H1 (cell line): Measurements from ENCODE around the gene ANXA3. TPM values are rescaled to one million over a fixed set of nuclear protein-coding genes. Genes with fewer than 3 reads are reported as not detected.

Experiments used
- CTCF ChIA-PET: fragments of 300-600 bp; sonication (Branson Sonifier 250); formaldehyde crosslinking; loops from one replicate; lab custom pipeline; 2021; ENCODE audit not compliant: partially characterized antibody; lab: Charles Lee
- POLR2A ChIA-PET: fragments of 300-600 bp; sonication (Branson Sonifier 250); formaldehyde crosslinking; loops from one replicate; lab custom pipeline; 2021; ENCODE audit warnings: inconsistent platforms; ENCODE audit not compliant: partially characterized antibody; lab: Charles Lee
- DNase-seq, 2 experiments: peaks; one replicate each; pipeline versions ENCODE4 v3.0.0 to v3.0.0-alpha.2; 2010 to 2022; ENCODE audit warnings: low spot score in 2 of 2, low read depth in 1 of 2, mixed read lengths in 1 of 2
- FAIRE-seq: peaks from 2 replicates; lab custom pipeline; 2011; peaks lifted over from hg19 to GRCh38; lab: Jason Lieb, UNC
- H2AFZ ChIP-seq: 2 replicates; pipeline ENCODE4 v1.8.1; 2012; ENCODE audit warnings: low read length, inconsistent platforms
- H2AK5ac ChIP-seq: 2 replicates; pipeline ENCODE4 v1.6.1; 2013; ENCODE audit warnings: low read depth, low read length
- H2BK120ac ChIP-seq: replicated peaks from 2 replicates; pipeline ENCODE3; 2013; ENCODE audit warnings: low read depth, low read length, inconsistent platforms
- H2BK12ac ChIP-seq: 2 replicates; pipeline ENCODE4 v1.6.1; 2013; ENCODE audit warnings: low read depth, low read length
- H2BK15ac ChIP-seq: 2 replicates; pipeline ENCODE4 v1.6.1; 2013; ENCODE audit warnings: low read length
- H2BK20ac ChIP-seq: 2 replicates; pipeline ENCODE4 v1.6.1; 2013; ENCODE audit warnings: low read length
- H2BK5ac ChIP-seq: 2 replicates; pipeline ENCODE4 v1.6.1; 2013; ENCODE audit warnings: low read depth, low read length
- H3K14ac ChIP-seq: 2 replicates; pipeline ENCODE4 v1.6.1; 2013; ENCODE audit warnings: inconsistent platforms; ENCODE audit not compliant: insufficient read length
- H3K18ac ChIP-seq: 2 replicates; pipeline ENCODE4 v1.6.1; 2013; ENCODE audit warnings: low read length; ENCODE audit errors: extremely low read depth
- H3K23ac ChIP-seq: 2 replicates; pipeline ENCODE4 v1.6.1; 2013; ENCODE audit warnings: inconsistent platforms; ENCODE audit not compliant: insufficient read length
- H3K23me2 ChIP-seq: 2 replicates; pipeline ENCODE4 v1.6.1; 2013; ENCODE audit warnings: low read depth, low read length
- H3K27ac ChIP-seq: 2 replicates; pipeline ENCODE4 v1.6.1; 2011; ENCODE audit warnings: low read depth, low read length, inconsistent platforms
- H3K27me3 ChIP-seq, 4 experiments: replicated peaks in 1 of 4; 1 replicate in 1 of 4; 2 replicates in 3 of 4; pipeline versions ENCODE4 v1.6.1 to v1.8.1; 2011 to 2013; ENCODE audit warnings: low read length in 3 of 4, mild to moderate bottlenecking in 3 of 4, inconsistent platforms in 2 of 4, mixed read lengths in 2 of 4, moderate library complexity in 1 of 4; ENCODE audit not compliant: control insufficient read depth in 3 of 4, insufficient read depth in 3 of 4; ENCODE audit errors: extremely low read depth in 1 of 4
- H3K36me3 ChIP-seq, 4 experiments: 2 replicates each; pipeline versions ENCODE4 v1.6.1 to v1.8.1; 2011 to 2013; ENCODE audit warnings: mild to moderate bottlenecking in 4 of 4, low read length in 3 of 4, moderate library complexity in 2 of 4, control low read depth in 1 of 4, inconsistent platforms in 1 of 4; ENCODE audit not compliant: insufficient read depth in 4 of 4, control insufficient read depth in 2 of 4
- H3K4ac ChIP-seq: replicated peaks from 2 replicates; pipeline ENCODE3; 2013; ENCODE audit warnings: low read length, low read depth, mixed read lengths, inconsistent platforms; ENCODE audit not compliant: insufficient read length
- H3K4me1 ChIP-seq, 4 experiments: replicated peaks in 1 of 4; 1 replicate in 1 of 4; 2 replicates in 3 of 4; pipeline versions ENCODE4 v1.6.1 to v1.8.1; 2011 to 2013; ENCODE audit warnings: low read length in 3 of 4, inconsistent platforms in 2 of 4, mixed read lengths in 1 of 4; ENCODE audit not compliant: insufficient read depth in 4 of 4, control insufficient read depth in 3 of 4
- H3K4me2 ChIP-seq, 2 experiments: 2 replicates each; pipeline versions ENCODE4 v1.6.1 to v1.8.1; 2011 to 2013; ENCODE audit warnings: low read depth in 2 of 2, low read length in 2 of 2, control low read depth in 1 of 2, inconsistent platforms in 1 of 2, mild to moderate bottlenecking in 1 of 2; ENCODE audit not compliant: insufficient read depth in 1 of 2
- H3K4me3 ChIP-seq, 4 experiments: fragments of 200-600, 300-600 bp in 1 of 4; sonication (generic), shearing (Covaris generic), sonication (Bioruptor Twin) in 1 of 4; 2 replicates each; pipeline versions ENCODE4 v1.5.1 to v1.8.1; 2011 to 2016; ENCODE audit warnings: low read length in 4 of 4, low read depth in 3 of 4, control low read depth in 2 of 4, inconsistent platforms in 2 of 4, mild to moderate bottlenecking in 2 of 4, mixed read lengths in 1 of 4, moderate library complexity in 1 of 4; ENCODE audit not compliant: insufficient read depth in 2 of 4; ENCODE audit errors: extremely low read depth in 1 of 4
- H3K56ac ChIP-seq: replicated peaks from 2 replicates; pipeline ENCODE3; 2013; ENCODE audit warnings: low read depth, mild to moderate bottlenecking, mixed read lengths, low read length, inconsistent platforms; ENCODE audit not compliant: insufficient read length
- H3K79me1 ChIP-seq: 2 replicates; pipeline ENCODE4 v1.6.1; 2013; ENCODE audit warnings: low read depth, low read length, control low read depth
- H3K79me2 ChIP-seq, 2 experiments: 2 replicates each; pipeline versions ENCODE4 v1.6.1 to v1.8.1; 2012 to 2013; ENCODE audit warnings: low read length in 2 of 2, mild to moderate bottlenecking in 2 of 2, inconsistent platforms in 1 of 2; ENCODE audit not compliant: insufficient read depth in 2 of 2, control insufficient read depth in 1 of 2
- H3K9ac ChIP-seq, 4 experiments: replicated peaks in 1 of 4; 1 replicate in 1 of 4; 2 replicates in 3 of 4; pipeline versions ENCODE4 v1.6.1 to v1.8.1; 2011 to 2013; ENCODE audit warnings: low read depth in 3 of 4, low read length in 3 of 4, control low read depth in 2 of 4, mild to moderate bottlenecking in 2 of 4, moderate library complexity in 2 of 4, inconsistent platforms in 1 of 4; ENCODE audit errors: extremely low read depth in 1 of 4
- H3K9me3 ChIP-seq, 2 experiments: 2 replicates each; pipeline versions ENCODE4 v1.6.1 to v1.8.1; 2012 to 2013; ENCODE audit warnings: mild to moderate bottlenecking in 2 of 2, moderate library complexity in 2 of 2, control low read depth in 1 of 2, inconsistent platforms in 1 of 2, low read depth in 1 of 2, low read length in 1 of 2, mixed read lengths in 1 of 2; ENCODE audit not compliant: insufficient read depth in 2 of 2
- H4K20me1 ChIP-seq, 2 experiments: replicated peaks in 1 of 2; 2 replicates each; pipeline versions ENCODE3 to v1.8.1; 2011 to 2013; ENCODE audit warnings: inconsistent platforms in 2 of 2, low read length in 2 of 2, mild to moderate bottlenecking in 1 of 2; ENCODE audit not compliant: insufficient read depth in 2 of 2, control insufficient read depth in 1 of 2
- H4K5ac ChIP-seq: 2 replicates; pipeline ENCODE4 v1.6.1; 2013; ENCODE audit warnings: low read length, low read depth, mixed read lengths, inconsistent platforms; ENCODE audit not compliant: insufficient read length
- H4K8ac ChIP-seq: 2 replicates; pipeline ENCODE4 v1.8.0; 2013; ENCODE audit warnings: mild to moderate bottlenecking, moderate library complexity, low read length, inconsistent platforms; ENCODE audit not compliant: insufficient read depth; ENCODE audit errors: extremely low read depth
- H4K91ac ChIP-seq: replicated peaks from 2 replicates; pipeline ENCODE3; 2013; ENCODE audit warnings: low read length, mixed read lengths, inconsistent platforms; ENCODE audit not compliant: insufficient read length
- ASH2L ChIP-seq: fragments of 200-600, 300-600 bp; sonication (generic); IDR thresholded peaks from one replicate; pipeline ENCODE4 v1.7.1; 2017; ENCODE audit warnings: low read length
- CBX8 ChIP-seq: fragments of 300-800, 300-1000 bp; sonication (generic); IDR thresholded peaks from 2 replicates; pipeline ENCODE4 v1.7.1; 2016; ENCODE audit warnings: low read depth, low read length, borderline replicate concordance
- GTF2F1 ChIP-seq: IDR thresholded peaks from 2 replicates; pipeline ENCODE4 v1.6.1; 2012; ENCODE audit warnings: low read depth, low read length, improper control_type of control experiment, borderline replicate concordance
- KDM5A ChIP-seq: fragments of 200-600 bp; IDR thresholded peaks from 2 replicates; pipeline ENCODE4 v1.7.1; 2012; ENCODE audit warnings: mild to moderate bottlenecking, low read length, inconsistent platforms, mixed read lengths
- NRF1 ChIP-seq: IDR thresholded peaks from 2 replicates; pipeline ENCODE4 v1.6.1; 2011; ENCODE audit warnings: mild to moderate bottlenecking, low read depth, low read length, improper control_type of control experiment
- POLR2A ChIP-seq, 2 experiments: IDR thresholded peaks; 1 replicate in 1 of 2; 2 replicates in 1 of 2; pipeline ENCODE4 v1.6.1; 2011; ENCODE audit warnings: low read depth in 2 of 2, low read length in 2 of 2, mild to moderate bottlenecking in 2 of 2; ENCODE audit errors: control extremely low read depth in 1 of 2
- RXRA ChIP-seq: IDR thresholded peaks from 2 replicates; pipeline ENCODE4 v1.6.1; 2011; ENCODE audit warnings: low read depth, mild to moderate bottlenecking, low read length, moderate library complexity; ENCODE audit not compliant: insufficient read depth
- SAP30 ChIP-seq: fragments of 300-600 bp; sonication (generic); IDR thresholded peaks from 2 replicates; pipeline ENCODE4 v1.7.1; 2012; ENCODE audit warnings: low read length, moderate library complexity, mild to moderate bottlenecking, inconsistent platforms; ENCODE audit not compliant: insufficient read depth, insufficient replicate concordance
- SRF ChIP-seq: IDR thresholded peaks from 2 replicates; pipeline ENCODE4 v1.6.1; 2011; ENCODE audit warnings: mild to moderate bottlenecking, low read depth, low read length, moderate library complexity
- TEAD4 ChIP-seq: IDR thresholded peaks from 2 replicates; pipeline ENCODE4 v1.6.1; 2012; ENCODE audit warnings: low read depth, low read length, inconsistent platforms, mixed read lengths
- YY1 ChIP-seq: IDR thresholded peaks from 2 replicates; pipeline ENCODE4 v1.6.1; 2011; ENCODE audit warnings: low read depth, mild to moderate bottlenecking, low read length
- WGBS, 2 experiments: shearing (Covaris generic) in 1 of 2; methylation state at CpG; one replicate each; pipeline versions ENCODE4 v1.1.6 to v1.1.7; 2013 to 2015; ENCODE audit warnings: low lambda C conversion rate in 2 of 2, mixed read lengths in 2 of 2, inconsistent platforms in 1 of 2, low coverage in 1 of 2, missing lambda C conversion rate in 1 of 2; ENCODE audit not compliant: insufficient replicate concordance in 2 of 2, insufficient coverage in 1 of 2, insufficient read length in 1 of 2; ENCODE audit errors: extremely low coverage in 1 of 2, missing lambda C conversion rate in 1 of 2; 5-methylcytosine and 5-hydroxymethylcytosine counted together
- polyA plus RNA-seq, 7 experiments: library from polyadenylated mRNA; depleted of rRNA in 3 of 7; stranded (reverse) in 5 of 7; unstranded in 2 of 7; fragments of >200 nt in 5 of 7; fragments of 200-250 nt in 2 of 7; gene quantifications; 1 replicate in 5 of 7; 2 replicates in 1 of 7; 4 replicates in 1 of 7; pipeline versions ENCODE4 v1.2.1 to v1.2.3, GENCODE V29; 2011 to 2013; ENCODE audit warnings: missing spikeins in 2 of 7, mixed read lengths in 2 of 7
- total RNA-seq: library from RNA; stranded (reverse); fragmentation: NEBNext Ultra II Directional; extraction: Animal tissue kit (Norgen Biotek cat#: 25700); gene quantifications from 2 replicates; pipeline ENCODE4 v1.2.1, GENCODE V29; 2021
- TF ChIP-seq, protein P1 (sequence below): IDR thresholded peaks from 2 replicates; pipeline ENCODE4 v1.6.1; 2011; ENCODE audit warnings: low read length, improper control_type of control experiment

Gene ANXA3
- total and polyA plus RNA-seq, 2 of the 8 experiments (the other 6 are each of a cell fraction or from before 2014, with no cell fraction given): 10.3 to 27.3 TPM

DNA sequence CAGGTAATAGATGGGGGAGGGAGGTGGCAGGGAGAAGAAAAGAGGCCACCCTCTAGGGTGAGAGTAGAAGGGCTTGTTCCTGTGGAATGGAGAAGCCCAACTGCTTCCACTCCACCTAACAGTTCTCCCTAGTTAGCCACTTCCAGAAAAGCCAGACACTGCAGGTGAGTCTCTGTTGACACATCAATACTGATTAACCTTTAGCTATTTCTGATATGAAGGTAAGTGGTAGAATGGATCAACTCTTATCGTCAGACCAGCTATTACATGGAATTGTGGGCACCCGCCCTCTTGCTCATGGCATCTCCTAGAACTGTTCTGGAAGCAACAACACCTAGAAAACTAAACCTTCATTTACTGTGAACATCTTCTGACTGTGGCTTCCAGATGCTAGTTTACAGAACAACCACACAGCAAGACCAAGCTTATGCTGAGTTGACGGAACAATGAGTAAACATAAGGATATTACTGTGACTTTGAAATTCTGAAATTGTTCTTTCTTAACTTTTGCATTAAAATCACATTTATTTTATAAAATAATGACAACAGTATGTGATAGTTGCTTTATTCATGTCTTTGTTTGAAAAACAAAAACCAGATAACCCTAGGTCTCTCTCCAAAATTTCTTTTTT, 44.7 kb downstream of the ANXA3 start:
- Histone ChIP-seq H3K27me3 (no peaks in the 10 kb centered on the region), H2BK5ac (no peak overlapping the region), H3K23me2 (no peaks in the 10 kb centered on the region; the same call in 1 of the 2 replicates), H3K27ac (no peak overlapping the region), H3K23ac (no peak overlapping the region), H3K79me2 (no peaks in the 10 kb centered on the region), H2BK15ac (no peak overlapping the region), H2AFZ (no peak overlapping the region), H3K36me3 (no peaks in the 10 kb centered on the region; a peak in 1 of 8 replicates), H2BK12ac (no peak overlapping the region), H3K14ac (no peak overlapping the region), H3K9me3 (no peaks in the 10 kb centered on the region), H4K5ac (no peak overlapping the region), H3K18ac (no peak overlapping the region), H3K4me2 (no peak overlapping the region), H2AK5ac (no peak overlapping the region), H4K8ac (no peak overlapping the region), H2BK120ac (no peak overlapping the region), H3K4me1 (peaks cover 0 to 4% (median 0%) of the 10 kb centered on the region in 4 experiments; a peak in 1 of 7 replicates), H3K79me1 (no peaks in the 10 kb centered on the region), H4K20me1 (no peaks in the 10 kb centered on the region), H3K4ac (no peak overlapping the region), H3K9ac (no peak overlapping the region), H3K56ac (no peak overlapping the region), H4K91ac (no peak overlapping the region), H3K4me3 (no peak overlapping the region), H2BK20ac (no peak overlapping the region)
- ChIA-PET POLR2A (interaction anchor here (1.3 kb wide), 1 partner anchor 734 kb away, joined by 3 read pairs; the partner anchor contains the start of gene MRPL1), CTCF (interaction anchor here (0.8 to 5.7 kb wide), 4 partner anchors 11 to 268 kb away, joined by 3 to 32 read pairs (median 4); no protein-coding TSS in a partner anchor)
- no peak for DNase-seq
- whole genome bisulfite sequencing, 2 experiments: 91% methylated on average over 3 of the region's 3 CpGs; no CpG with 5 or more reads in 1 of the 2 experiments
- FAIRE-seq: no peak
- TF ChIP-seq YY1: no peak
- no peak for TF ChIP-seq NRF1
- TF ChIP-seq POLR2A (IDR thresholded peaks at IDR 0.05; ENCODE audit: control extremely low read depth in 1 of 2, low read depth in 2 of 2, low read length in 2 of 2): no peak
- TF ChIP-seq KDM5A: no peak
- TF ChIP-seq CBX8: no peak
- TF ChIP-seq RXRA: no peak
- TF ChIP-seq GTF2F1: no peak
- TF ChIP-seq ASH2L: no peak
- no peak for TF ChIP-seq TEAD4
- no peak for TF ChIP-seq SRF
- TF ChIP-seq SAP30: no peak
- TF ChIP-seq, protein P1, sequence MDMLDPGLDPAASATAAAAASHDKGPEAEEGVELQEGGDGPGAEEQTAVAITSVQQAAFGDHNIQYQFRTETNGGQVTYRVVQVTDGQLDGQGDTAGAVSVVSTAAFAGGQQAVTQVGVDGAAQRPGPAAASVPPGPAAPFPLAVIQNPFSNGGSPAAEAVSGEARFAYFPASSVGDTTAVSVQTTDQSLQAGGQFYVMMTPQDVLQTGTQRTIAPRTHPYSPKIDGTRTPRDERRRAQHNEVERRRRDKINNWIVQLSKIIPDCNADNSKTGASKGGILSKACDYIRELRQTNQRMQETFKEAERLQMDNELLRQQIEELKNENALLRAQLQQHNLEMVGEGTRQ: no peak
